HepG2 (cell line): ENCODE results near the gene TTC38. TPM values are rescaled to one million over a fixed set of nuclear protein-coding genes. Genes with fewer than 3 reads are reported as not detected.

Source experiments
- BHLHE40 ChIP-seq: IDR thresholded peaks from 2 replicates; pipeline ENCODE4 v1.6.1; 2011; ENCODE audit warnings: low read length, improper control_type of control experiment
- IRF2 ChIP-seq: IDR thresholded peaks from 2 replicates; pipeline ENCODE4 v1.6.1; 2018; ENCODE audit warnings: missing genetic modification reagents, missing compliant biosample characterization
- ISX ChIP-seq: sonication (generic); formaldehyde crosslinking; conservative IDR thresholded peaks from 2 replicates; pipeline ENCODE4 v1.5.0; 2020; ENCODE audit warnings: missing genetic modification reagents
- PHF8 ChIP-seq: sonication (generic); formaldehyde crosslinking; IDR thresholded peaks from 2 replicates; pipeline ENCODE4 v1.5.0; 2020; ENCODE audit warnings: missing genetic modification reagents
- RFX5 ChIP-seq: IDR thresholded peaks from 2 replicates; pipeline ENCODE4 v1.6.1; 2011; ENCODE audit warnings: low read depth, low read length, improper control_type of control experiment
- SMAD9 ChIP-seq: sonication (generic); formaldehyde crosslinking; IDR thresholded peaks from 2 replicates; pipeline ENCODE4 v1.5.1; 2020; ENCODE audit warnings: mild to moderate bottlenecking, missing genetic modification reagents
- SMARCC2 ChIP-seq: fragments of 450-650 bp; IDR thresholded peaks from 2 replicates; pipeline ENCODE4 v1.6.1; 2017; ENCODE audit warnings: antibody characterized with exemption, mild to moderate bottlenecking
- ZBTB1 ChIP-seq: sonication (generic); formaldehyde crosslinking; IDR thresholded peaks from 2 replicates; pipeline ENCODE4 v1.4.0; 2020; ENCODE audit warnings: missing genetic modification reagents, borderline replicate concordance
- ZNF101 ChIP-seq: sonication (generic); formaldehyde crosslinking; IDR thresholded peaks from 2 replicates; pipeline ENCODE4 v1.4.0; 2020; ENCODE audit warnings: mild to moderate bottlenecking, low read depth, missing genetic modification reagents, borderline replicate concordance
- ZNF30 ChIP-seq: sonication (generic); formaldehyde crosslinking; IDR thresholded peaks from 2 replicates; pipeline ENCODE4 v1.5.0; 2020; ENCODE audit warnings: mild to moderate bottlenecking, missing genetic modification reagents
- ZNF335 ChIP-seq: sonication (generic); formaldehyde crosslinking; IDR thresholded peaks from 2 replicates; pipeline ENCODE4 v1.4.0; 2020; ENCODE audit warnings: missing genetic modification reagents
- ZNF34 ChIP-seq: sonication (generic); formaldehyde crosslinking; IDR thresholded peaks from 2 replicates; pipeline ENCODE4 v1.4.0; 2020; ENCODE audit warnings: mild to moderate bottlenecking, missing genetic modification reagents, borderline replicate concordance
- ZNF713 ChIP-seq: sonication (generic); formaldehyde crosslinking; IDR thresholded peaks from 2 replicates; pipeline ENCODE4 v1.4.0; 2020; ENCODE audit warnings: mild to moderate bottlenecking, missing genetic modification reagents
- polyA plus RNA-seq, 8 experiments: library from polyadenylated mRNA; depleted of rRNA in 3 of 8; stranded (reverse) in 7 of 8; unstranded in 1 of 8; fragments of >200 nt; fragmentation: Illumina TruSeq in 4 of 8; extraction: Trizol in 4 of 8; gene quantifications; 2 replicates each; pipeline versions ENCODE4 v1.2.1 to v1.2.3, GENCODE V29; 2011 to 2016; ENCODE audit warnings: low read depth in 4 of 8, missing spikeins in 1 of 8, mixed read lengths in 1 of 8; ENCODE audit not compliant: insufficient read depth in 1 of 8
- total RNA-seq, 5 experiments: library from RNA; depleted of rRNA; stranded (reverse); fragments of >200 nt; fragmentation: Illumina TruSeq; extraction: Trizol; gene quantifications; 2 replicates each; pipeline ENCODE4 v1.2.3, GENCODE V29; 2016; ENCODE audit warnings: low read depth in 1 of 5
- TF ChIP-seq, protein P1 (sequence below): IDR thresholded peaks from 2 replicates; pipeline ENCODE4 v1.6.1; 2016; ENCODE audit warnings: missing compliant biosample characterization, missing genetic modification reagents, borderline replicate concordance
- TF ChIP-seq, protein P2 (sequence below): sonication (generic); formaldehyde crosslinking; IDR thresholded peaks from 2 replicates; pipeline ENCODE4 v1.4.0; 2020; ENCODE audit warnings: mild to moderate bottlenecking, missing genetic modification reagents, borderline replicate concordance
- TF ChIP-seq, protein P3 (sequence below): IDR thresholded peaks from 2 replicates; pipeline ENCODE4 v1.6.1; 2016; ENCODE audit warnings: missing compliant biosample characterization, missing genetic modification reagents, borderline replicate concordance
- TF ChIP-seq, protein P4 (sequence below): sonication (generic); formaldehyde crosslinking; IDR thresholded peaks from 2 replicates; pipeline ENCODE4 v1.5.1; 2020; ENCODE audit warnings: mild to moderate bottlenecking, missing genetic modification reagents, moderate library complexity

Gene TTC38
- total and polyA plus RNA-seq, 2 of the 13 experiments (the other 11 are each of a cell fraction or from before 2014, with no cell fraction given), result 101 to 105 TPM

DNA sequence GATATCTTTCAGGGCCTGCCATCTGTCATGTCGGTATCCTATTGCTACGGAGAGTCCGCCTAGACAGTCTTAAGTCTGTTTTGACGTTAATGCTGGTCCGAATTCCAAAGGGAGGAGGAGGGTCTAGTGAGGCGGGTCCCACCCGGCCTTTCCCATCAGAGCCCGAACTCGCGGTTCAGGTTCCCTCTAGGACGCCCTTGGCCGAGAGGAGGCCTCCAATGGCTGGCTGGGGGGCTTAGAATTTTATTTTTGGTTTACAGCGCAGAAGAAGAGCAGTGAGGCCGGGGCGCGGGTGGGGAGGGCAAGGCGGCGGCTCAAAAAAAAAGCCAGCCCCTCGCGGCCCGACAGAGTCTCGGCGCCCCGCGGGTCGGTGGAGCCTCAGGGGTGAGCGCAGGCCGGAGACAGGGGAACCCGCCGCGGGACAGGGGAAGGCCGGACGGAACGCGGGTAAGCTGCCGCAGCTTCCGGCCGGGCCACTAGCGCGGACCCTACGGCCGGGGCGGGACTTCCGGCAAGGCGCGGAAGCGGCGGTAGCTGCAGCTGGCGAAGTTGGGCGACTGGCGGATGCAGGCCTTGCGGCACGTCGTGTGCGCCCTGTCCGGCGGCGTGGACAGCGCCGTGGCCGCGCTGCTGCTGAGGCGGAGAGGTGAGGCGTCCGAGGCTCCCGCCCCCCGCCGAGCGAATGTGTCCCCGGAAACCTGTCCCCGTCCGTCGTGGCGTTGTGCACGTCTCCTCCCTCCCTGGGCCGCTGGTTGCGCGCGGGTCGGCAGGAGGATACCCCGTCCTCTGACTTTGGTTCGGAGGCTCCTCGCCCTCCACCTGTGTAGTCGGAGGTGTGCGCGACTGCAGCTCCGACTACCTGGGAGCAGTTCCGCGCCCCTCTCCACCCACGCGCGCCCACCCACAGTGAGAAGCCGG lies 67.7 kb downstream of the TTC38 start, which contains the start of gene TRMU (continued):
- TF ChIP-seq SMAD9, result no peak
- TF ChIP-seq, protein P1, sequence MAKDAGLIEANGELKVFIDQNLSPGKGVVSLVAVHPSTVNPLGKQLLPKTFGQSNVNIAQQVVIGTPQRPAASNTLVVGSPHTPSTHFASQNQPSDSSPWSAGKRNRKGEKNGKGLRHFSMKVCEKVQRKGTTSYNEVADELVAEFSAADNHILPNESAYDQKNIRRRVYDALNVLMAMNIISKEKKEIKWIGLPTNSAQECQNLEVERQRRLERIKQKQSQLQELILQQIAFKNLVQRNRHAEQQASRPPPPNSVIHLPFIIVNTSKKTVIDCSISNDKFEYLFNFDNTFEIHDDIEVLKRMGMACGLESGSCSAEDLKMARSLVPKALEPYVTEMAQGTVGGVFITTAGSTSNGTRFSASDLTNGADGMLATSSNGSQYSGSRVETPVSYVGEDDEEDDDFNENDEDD (CRISPR knock-in tag), result peak; percentile 84; the same call in 1 of the 2 replicates
- peak; percentile 26; the same call in 1 of the 2 replicates for TF ChIP-seq BHLHE40
- no peak for TF ChIP-seq ZNF30
- TF ChIP-seq, protein P2, sequence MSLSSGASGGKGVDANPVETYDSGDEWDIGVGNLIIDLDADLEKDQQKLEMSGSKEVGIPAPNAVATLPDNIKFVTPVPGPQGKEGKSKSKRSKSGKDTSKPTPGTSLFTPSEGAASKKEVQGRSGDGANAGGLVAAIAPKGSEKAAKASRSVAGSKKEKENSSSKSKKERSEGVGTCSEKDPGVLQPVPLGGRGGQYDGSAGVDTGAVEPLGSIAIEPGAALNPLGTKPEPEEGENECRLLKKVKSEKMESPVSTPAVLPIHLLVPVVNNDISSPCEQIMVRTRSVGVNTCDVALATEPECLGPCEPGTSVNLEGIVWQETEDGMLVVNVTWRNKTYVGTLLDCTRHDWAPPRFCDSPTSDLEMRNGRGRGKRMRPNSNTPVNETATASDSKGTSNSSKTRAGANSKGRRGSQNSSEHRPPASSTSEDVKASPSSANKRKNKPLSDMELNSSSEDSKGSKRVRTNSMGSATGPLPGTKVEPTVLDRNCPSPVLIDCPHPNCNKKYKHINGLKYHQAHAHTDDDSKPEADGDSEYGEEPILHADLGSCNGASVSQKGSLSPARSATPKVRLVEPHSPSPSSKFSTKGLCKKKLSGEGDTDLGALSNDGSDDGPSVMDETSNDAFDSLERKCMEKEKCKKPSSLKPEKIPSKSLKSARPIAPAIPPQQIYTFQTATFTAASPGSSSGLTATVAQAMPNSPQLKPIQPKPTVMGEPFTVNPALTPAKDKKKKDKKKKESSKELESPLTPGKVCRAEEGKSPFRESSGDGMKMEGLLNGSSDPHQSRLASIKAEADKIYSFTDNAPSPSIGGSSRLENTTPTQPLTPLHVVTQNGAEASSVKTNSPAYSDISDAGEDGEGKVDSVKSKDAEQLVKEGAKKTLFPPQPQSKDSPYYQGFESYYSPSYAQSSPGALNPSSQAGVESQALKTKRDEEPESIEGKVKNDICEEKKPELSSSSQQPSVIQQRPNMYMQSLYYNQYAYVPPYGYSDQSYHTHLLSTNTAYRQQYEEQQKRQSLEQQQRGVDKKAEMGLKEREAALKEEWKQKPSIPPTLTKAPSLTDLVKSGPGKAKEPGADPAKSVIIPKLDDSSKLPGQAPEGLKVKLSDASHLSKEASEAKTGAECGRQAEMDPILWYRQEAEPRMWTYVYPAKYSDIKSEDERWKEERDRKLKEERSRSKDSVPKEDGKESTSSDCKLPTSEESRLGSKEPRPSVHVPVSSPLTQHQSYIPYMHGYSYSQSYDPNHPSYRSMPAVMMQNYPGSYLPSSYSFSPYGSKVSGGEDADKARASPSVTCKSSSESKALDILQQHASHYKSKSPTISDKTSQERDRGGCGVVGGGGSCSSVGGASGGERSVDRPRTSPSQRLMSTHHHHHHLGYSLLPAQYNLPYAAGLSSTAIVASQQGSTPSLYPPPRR, result peak; percentile 16; the same call in 1 of the 2 replicates
- TF ChIP-seq ZNF101 (CRISPR knock-in tag), result no peak
- TF ChIP-seq, protein P3, sequence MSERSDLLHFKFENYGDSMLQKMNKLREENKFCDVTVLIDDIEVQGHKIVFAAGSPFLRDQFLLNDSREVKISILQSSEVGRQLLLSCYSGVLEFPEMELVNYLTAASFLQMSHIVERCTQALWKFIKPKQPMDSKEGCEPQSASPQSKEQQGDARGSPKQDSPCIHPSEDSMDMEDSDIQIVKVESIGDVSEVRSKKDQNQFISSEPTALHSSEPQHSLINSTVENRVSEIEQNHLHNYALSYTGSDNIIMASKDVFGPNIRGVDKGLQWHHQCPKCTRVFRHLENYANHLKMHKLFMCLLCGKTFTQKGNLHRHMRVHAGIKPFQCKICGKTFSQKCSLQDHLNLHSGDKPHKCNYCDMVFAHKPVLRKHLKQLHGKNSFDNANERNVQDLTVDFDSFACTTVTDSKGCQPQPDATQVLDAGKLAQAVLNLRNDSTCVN (CRISPR knock-in tag), result peak; percentile 64; the same call in 1 of the 2 replicates
- peak; percentile 92 for TF ChIP-seq ZNF34 (CRISPR knock-in tag)
- TF ChIP-seq PHF8 (CRISPR knock-in tag), result peak; percentile 95
- no peak for TF ChIP-seq SMARCC2
- TF ChIP-seq IRF2, result peak; percentile 96
- TF ChIP-seq ZBTB1, result no peak
- TF ChIP-seq RFX5, result peak; percentile 41; the same call in 1 of the 2 replicates
- TF ChIP-seq ISX (CRISPR knock-in tag), result 0 out of 2 replicates have a peak, but pooled peaks have one; percentile 55
- TF ChIP-seq, protein P4, sequence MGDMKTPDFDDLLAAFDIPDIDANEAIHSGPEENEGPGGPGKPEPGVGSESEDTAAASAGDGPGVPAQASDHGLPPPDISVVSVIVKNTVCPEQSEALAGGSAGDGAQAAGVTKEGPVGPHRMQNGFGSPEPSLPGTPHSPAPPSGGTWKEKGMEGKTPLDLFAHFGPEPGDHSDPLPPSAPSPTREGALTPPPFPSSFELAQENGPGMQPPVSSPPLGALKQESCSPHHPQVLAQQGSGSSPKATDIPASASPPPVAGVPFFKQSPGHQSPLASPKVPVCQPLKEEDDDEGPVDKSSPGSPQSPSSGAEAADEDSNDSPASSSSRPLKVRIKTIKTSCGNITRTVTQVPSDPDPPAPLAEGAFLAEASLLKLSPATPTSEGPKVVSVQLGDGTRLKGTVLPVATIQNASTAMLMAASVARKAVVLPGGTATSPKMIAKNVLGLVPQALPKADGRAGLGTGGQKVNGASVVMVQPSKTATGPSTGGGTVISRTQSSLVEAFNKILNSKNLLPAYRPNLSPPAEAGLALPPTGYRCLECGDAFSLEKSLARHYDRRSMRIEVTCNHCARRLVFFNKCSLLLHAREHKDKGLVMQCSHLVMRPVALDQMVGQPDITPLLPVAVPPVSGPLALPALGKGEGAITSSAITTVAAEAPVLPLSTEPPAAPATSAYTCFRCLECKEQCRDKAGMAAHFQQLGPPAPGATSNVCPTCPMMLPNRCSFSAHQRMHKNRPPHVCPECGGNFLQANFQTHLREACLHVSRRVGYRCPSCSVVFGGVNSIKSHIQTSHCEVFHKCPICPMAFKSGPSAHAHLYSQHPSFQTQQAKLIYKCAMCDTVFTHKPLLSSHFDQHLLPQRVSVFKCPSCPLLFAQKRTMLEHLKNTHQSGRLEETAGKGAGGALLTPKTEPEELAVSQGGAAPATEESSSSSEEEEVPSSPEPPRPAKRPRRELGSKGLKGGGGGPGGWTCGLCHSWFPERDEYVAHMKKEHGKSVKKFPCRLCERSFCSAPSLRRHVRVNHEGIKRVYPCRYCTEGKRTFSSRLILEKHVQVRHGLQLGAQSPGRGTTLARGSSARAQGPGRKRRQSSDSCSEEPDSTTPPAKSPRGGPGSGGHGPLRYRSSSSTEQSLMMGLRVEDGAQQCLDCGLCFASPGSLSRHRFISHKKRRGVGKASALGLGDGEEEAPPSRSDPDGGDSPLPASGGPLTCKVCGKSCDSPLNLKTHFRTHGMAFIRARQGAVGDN, result peak; percentile 94
- peak; percentile 73 for TF ChIP-seq ZNF335
- no peak for TF ChIP-seq ZNF713 (CRISPR knock-in tag)
